ENCODE results near the gene COL28A1. TPM values are rescaled to one million over a fixed set of nuclear protein-coding genes. Genes with fewer than 3 reads are reported as not detected.
"Not testable (repeated sequence)": the region's sequence is repeated elsewhere in the genome, so short reads cannot be mapped to it uniquely, and the experiment has no call there.

COL28A1 gene
- total and polyA plus RNA-seq, 5 donors, result 3.8 to 5.8 (median 4.6) TPM

- Histone ChIP-seq H3K9me3 (ENCODE audit: control insufficient read depth, low read length) (no peaks in the 10 kb centered on the region), H3K4me3 (ENCODE audit: low read length) (no peak overlapping the region), H3K27ac (ENCODE audit: low read length) (no peak overlapping the region), H3K4me1 (ENCODE audit: control insufficient read depth, insufficient read depth, low read length) (no peaks in the 10 kb centered on the region), H3K27me3 (ENCODE audit: control insufficient read depth, insufficient read depth) (no peaks in the 10 kb centered on the region)
- no peak for DNase-seq
- WGBS, result 78% methylated on average over 2 of the region's 2 CpGs
- intact Hi-C loops (cut with DNase I), result no loop called here
- no peak for ATAC-seq
Measured at GRCh38 chr7:7417414-7417813, 118.3 kb downstream of the COL28A1 start.

GRCh38 chr7:7416031-7416858 is 119.4 kb downstream of the COL28A1 start:
- Histone ChIP-seq H3K27ac (ENCODE audit: low read length) (no peak overlapping the region), H3K9me3 (ENCODE audit: control insufficient read depth, low read length) (no peaks in the 10 kb centered on the region), H3K27me3 (ENCODE audit: control insufficient read depth, insufficient read depth) (no peaks in the 10 kb centered on the region), H3K4me3 (ENCODE audit: low read length) (no peak overlapping the region), H3K4me1 (ENCODE audit: control insufficient read depth, insufficient read depth, low read length) (no peaks in the 10 kb centered on the region)
- intact Hi-C loops (cut with DNase I), result no loop called here
- DNase-seq, result no peak
- 32% methylated on average over 6 of the region's 6 CpGs for WGBS
- peak; percentile 32 to 67 for ATAC-seq

DNA sequence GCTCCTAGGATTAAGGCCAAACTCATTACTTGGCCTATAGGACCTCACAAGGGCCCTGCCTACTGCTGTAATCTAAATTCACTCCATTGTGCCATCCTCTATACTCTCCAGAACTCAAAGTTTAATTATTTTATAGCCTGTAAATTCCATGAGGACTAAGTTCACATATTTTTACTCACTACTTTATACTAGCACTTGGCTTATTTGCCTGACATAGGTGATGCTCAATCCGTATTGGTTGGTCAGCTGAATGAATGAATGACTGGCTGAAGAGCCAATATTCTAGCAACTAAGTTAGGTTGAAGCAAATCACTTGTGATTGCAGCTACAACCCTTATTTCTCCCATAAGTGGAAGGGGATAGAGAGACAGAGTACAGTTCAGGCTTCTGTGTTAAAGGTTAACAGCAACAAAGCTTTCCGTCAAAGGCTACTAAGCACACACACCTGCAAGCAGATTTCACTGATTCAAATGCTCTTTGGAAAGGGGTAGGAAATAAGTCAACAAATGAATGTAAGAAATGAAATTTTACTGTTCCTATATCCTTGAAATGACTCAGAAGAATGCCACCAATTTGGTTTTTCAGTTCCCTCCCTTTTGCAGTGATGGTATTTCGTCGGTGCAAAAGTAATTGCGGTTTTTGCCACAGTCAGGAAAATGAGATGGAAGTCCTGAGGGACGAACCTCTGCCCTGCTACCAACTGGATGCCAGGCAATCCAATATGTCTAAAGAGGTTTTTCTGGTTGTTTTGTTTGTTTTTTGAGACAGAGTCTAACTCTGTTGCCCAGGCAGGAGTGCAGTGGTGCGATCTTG is 120.7 kb downstream of the COL28A1 start:
- intact Hi-C loops (cut with DNase I), result no loop called here
- Histone ChIP-seq H3K27me3 (ENCODE audit: control insufficient read depth, insufficient read depth) (no peaks in the 10 kb centered on the region), H3K9me3 (ENCODE audit: control insufficient read depth, low read length) (no peaks in the 10 kb centered on the region), H3K27ac (ENCODE audit: low read length) (no peak overlapping the region), H3K4me1 (ENCODE audit: control insufficient read depth, insufficient read depth, low read length) (no peaks in the 10 kb centered on the region), H3K4me3 (ENCODE audit: low read length) (no peak overlapping the region)
- ATAC-seq, result no peak
- no peak for DNase-seq
- WGBS, result 93% methylated on average over 7 of the region's 7 CpGs

GRCh38 chr7:7408001-7408770 is 127.5 kb downstream of the COL28A1 start:
- ATAC-seq (no peak), DNase-seq (no peak)
- no peaks in the 10 kb centered on the region for H3K4me1 ChIP-seq (ENCODE audit: control insufficient read depth, insufficient read depth, low read length)
- WGBS, result 87% methylated on average over 3 of the region's 3 CpGs
- no peak overlapping the region for H3K4me3 ChIP-seq (ENCODE audit: low read length)
- no peaks in the 10 kb centered on the region for H3K9me3 ChIP-seq (ENCODE audit: control insufficient read depth, low read length)
- no peak overlapping the region for H3K27ac ChIP-seq (ENCODE audit: low read length)
- H3K27me3 ChIP-seq (ENCODE audit: control insufficient read depth, insufficient read depth), result no peaks in the 10 kb centered on the region
- intact Hi-C loops (cut with DNase I), result no loop called here

DNA sequence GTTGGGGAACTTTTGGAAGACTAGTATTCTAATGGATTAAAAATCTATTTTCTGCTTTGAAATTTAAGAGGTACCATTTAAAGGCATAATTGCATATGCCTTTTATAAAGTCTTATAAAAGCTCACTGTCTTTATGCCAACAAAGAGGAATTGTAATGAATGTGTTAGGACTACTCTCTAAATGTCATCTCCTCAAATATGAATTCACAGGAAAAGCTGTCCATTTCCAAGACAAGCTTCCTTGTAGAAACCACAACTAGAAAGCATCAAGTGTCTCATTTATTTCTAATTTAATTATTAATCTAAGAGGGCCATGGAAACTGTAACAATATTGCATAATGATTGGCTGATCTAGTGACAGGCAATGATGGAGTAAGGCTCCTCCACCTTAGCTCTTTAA is 130.2 kb downstream of the COL28A1 start:
- Histone ChIP-seq H3K4me3 (ENCODE audit: low read length) (no peak overlapping the region), H3K27me3 (ENCODE audit: control insufficient read depth, insufficient read depth) (no peaks in the 10 kb centered on the region), H3K4me1 (ENCODE audit: control insufficient read depth, insufficient read depth, low read length) (no peaks in the 10 kb centered on the region), H3K27ac (ENCODE audit: low read length) (no peak overlapping the region), H3K9me3 (ENCODE audit: control insufficient read depth, low read length) (no peaks in the 10 kb centered on the region)
- DNase-seq, result no peak
- intact Hi-C loops (cut with DNase I), result no loop called here
- no peak for ATAC-seq

GRCh38 chr7:7399707-7400106 is 136.0 kb downstream of the COL28A1 start:
- intact Hi-C loops (cut with DNase I), result no loop called here
- DNase-seq, result no peak
- H3K4me1 ChIP-seq (ENCODE audit: control insufficient read depth, insufficient read depth, low read length), result no peaks in the 10 kb centered on the region
- H3K4me3 ChIP-seq (ENCODE audit: low read length), result no peak overlapping the region
- no peak overlapping the region for H3K27ac ChIP-seq (ENCODE audit: low read length)
- ATAC-seq, result no peak
- 79% methylated on average over 2 of the region's 2 CpGs for WGBS
- H3K27me3 ChIP-seq (ENCODE audit: control insufficient read depth, insufficient read depth), result no peaks in the 10 kb centered on the region
- no peaks in the 10 kb centered on the region for H3K9me3 ChIP-seq (ENCODE audit: control insufficient read depth, low read length)

GRCh38 chr7:7395785-7396184 is 139.9 kb downstream of the COL28A1 start:
- ATAC-seq (no peak), DNase-seq (no peak)
- no peaks in the 10 kb centered on the region for H3K4me1 ChIP-seq (ENCODE audit: control insufficient read depth, insufficient read depth, low read length)
- WGBS, result 87% methylated on average over 4 of the region's 4 CpGs
- no peak overlapping the region for H3K4me3 ChIP-seq (ENCODE audit: low read length)
- H3K9me3 ChIP-seq (ENCODE audit: control insufficient read depth, low read length), result no peaks in the 10 kb centered on the region
- H3K27ac ChIP-seq (ENCODE audit: low read length), result no peak overlapping the region
- intact Hi-C loops (cut with DNase I), result no loop called here
- H3K27me3 ChIP-seq (ENCODE audit: control insufficient read depth, insufficient read depth), result no peaks in the 10 kb centered on the region

GRCh38 chr7:7388164-7388563 is 147.5 kb downstream of the COL28A1 start:
- H3K27me3 ChIP-seq (ENCODE audit: control insufficient read depth, insufficient read depth); intact Hi-C loops (cut with DNase I); DNase-seq; ATAC-seq; H3K4me3 ChIP-seq (ENCODE audit: low read length); H3K4me1 ChIP-seq (ENCODE audit: control insufficient read depth, insufficient read depth, low read length); H3K9me3 ChIP-seq (ENCODE audit: control insufficient read depth, low read length); H3K27ac ChIP-seq (ENCODE audit: low read length): not testable (repeated sequence)
- 93% methylated on average over 4 of the region's 4 CpGs for WGBS

GRCh38 chr7:7385421-7385820 is 150.3 kb downstream of the COL28A1 start:
- DNase-seq (no peak), ATAC-seq (no peak)
- Histone ChIP-seq H3K4me1 (ENCODE audit: control insufficient read depth, insufficient read depth, low read length) (no peaks in the 10 kb centered on the region), H3K27ac (ENCODE audit: low read length) (no peak overlapping the region), H3K27me3 (ENCODE audit: control insufficient read depth, insufficient read depth) (no peaks in the 10 kb centered on the region), H3K9me3 (ENCODE audit: control insufficient read depth, low read length) (no peaks in the 10 kb centered on the region), H3K4me3 (ENCODE audit: low read length) (no peak overlapping the region)
- WGBS, result 63% methylated on average over 2 of the region's 2 CpGs
- intact Hi-C loops (cut with DNase I), result no loop called here

DNA sequence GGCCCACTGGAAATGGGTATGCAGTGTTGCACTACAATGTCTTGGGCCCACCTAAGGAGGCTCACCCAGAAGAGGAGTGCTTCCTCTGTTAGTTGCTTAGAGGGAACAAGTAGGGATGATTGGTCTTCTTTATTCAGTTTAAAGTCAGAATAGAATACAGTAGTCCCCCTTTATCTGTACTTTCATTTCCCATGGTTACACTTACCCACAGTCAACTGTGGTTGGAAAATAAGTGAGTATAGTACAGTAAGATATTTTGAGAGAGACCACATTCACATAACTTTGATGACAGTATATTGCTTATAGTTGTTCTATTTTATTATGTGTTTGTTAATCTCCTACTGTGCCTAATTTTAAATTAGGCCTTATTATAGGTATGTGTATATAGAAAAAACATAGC is 151.4 kb downstream of the COL28A1 start:
- intact Hi-C loops (cut with DNase I), result no loop called here
- no peaks in the 10 kb centered on the region for H3K27me3 ChIP-seq (ENCODE audit: control insufficient read depth, insufficient read depth)
- H3K27ac ChIP-seq (ENCODE audit: low read length), result no peak overlapping the region
- H3K4me1 ChIP-seq (ENCODE audit: control insufficient read depth, insufficient read depth, low read length), result no peaks in the 10 kb centered on the region
- no peak overlapping the region for H3K4me3 ChIP-seq (ENCODE audit: low read length)
- H3K9me3 ChIP-seq (ENCODE audit: control insufficient read depth, low read length), result no peaks in the 10 kb centered on the region
- no peak for DNase-seq
- ATAC-seq, result no peak

DNA sequence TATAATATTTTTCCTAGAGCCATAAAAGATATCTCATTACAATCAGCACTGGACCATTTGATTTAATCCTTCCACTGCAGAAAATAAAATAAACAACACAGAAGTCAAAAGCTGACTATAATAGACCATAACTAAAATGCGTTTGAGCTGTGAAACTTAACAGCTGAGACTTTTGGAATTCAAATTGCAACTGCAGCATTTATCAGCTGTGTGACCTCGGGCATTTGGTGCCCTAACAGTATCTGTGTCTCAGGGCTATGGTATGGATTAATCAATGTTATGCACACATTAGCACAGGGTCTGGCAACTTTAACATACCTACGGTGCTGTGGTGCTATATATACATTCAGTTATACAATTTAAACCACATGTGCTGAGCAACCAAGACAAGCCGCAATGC is 160.1 kb downstream of the COL28A1 start:
- Histone ChIP-seq H3K27me3 (ENCODE audit: control insufficient read depth, insufficient read depth) (no peaks in the 10 kb centered on the region), H3K4me1 (ENCODE audit: control insufficient read depth, insufficient read depth, low read length) (no peaks in the 10 kb centered on the region), H3K9me3 (ENCODE audit: control insufficient read depth, low read length) (no peaks in the 10 kb centered on the region), H3K27ac (ENCODE audit: low read length) (no peak overlapping the region), H3K4me3 (ENCODE audit: low read length) (no peak overlapping the region)
- DNase-seq (no peak), ATAC-seq (no peak)
- intact Hi-C loops (cut with DNase I), result no loop called here
- 70% methylated on average over 4 of the region's 4 CpGs for WGBS

All from right cardiac atrium (tissue), 5 donors.